GM21576 (cell line): ENCODE data around the gene F2.
"Not testable (repeated sequence)": the region's sequence is repeated elsewhere in the genome, so short reads cannot be mapped to it uniquely, and the experiment has no call there.

Source experiments
- ATAC-seq: cut with Tn5 transposase; IDR thresholded peaks from one replicate; pipeline ENCODE4 v1.9.1; 2021; ENCODE audit warnings: mild to moderate bottlenecking, moderate library complexity; ENCODE audit not compliant: unreplicated experiment

F2 gene

DNA sequence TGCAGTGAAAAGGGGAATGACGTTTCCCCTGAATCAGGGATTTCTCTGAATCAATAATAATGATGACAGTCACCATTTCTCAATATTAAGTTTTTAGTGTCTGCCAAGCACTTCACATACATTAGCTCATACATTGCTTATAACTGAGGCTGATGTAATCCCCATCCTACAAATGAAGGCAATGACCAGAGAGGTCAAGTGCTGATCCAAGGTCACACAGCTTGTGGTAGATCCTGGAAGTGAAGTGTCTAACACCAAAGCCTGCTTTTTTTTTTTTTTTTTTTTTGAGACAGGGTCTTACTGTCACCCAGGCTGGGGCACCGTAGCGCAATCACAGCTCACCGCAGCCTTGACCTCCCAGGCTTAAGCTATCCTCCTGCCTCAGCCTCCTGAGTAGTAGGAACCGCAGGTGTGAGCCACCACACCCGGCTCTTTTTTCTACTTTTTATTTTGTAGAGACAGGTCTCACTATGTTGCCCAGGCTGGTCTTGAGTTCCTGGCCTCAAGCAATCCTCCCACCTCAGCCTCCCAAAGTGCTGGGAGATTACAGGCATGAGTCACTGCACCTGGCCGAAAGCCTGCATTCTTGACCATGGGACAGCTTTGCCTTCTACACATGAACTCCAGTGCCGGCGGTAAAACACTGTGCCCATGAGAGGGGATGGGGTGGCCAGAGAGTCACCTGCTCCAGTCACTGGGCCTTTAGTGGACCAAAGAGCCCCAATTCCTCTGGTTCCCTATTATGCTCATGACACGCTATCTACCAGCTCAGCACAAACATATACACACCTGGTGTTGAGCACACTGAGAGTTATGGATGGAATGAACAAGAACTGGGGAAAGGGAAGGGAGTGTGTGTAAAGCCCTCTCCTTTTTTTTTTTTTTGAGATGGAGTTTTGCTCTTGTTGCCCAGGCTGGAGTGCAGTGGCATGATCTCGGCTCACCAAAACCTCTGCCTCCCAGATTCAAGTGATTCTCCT is 36.0 kb upstream of the F2 start:
- no peak for ATAC-seq

DNA sequence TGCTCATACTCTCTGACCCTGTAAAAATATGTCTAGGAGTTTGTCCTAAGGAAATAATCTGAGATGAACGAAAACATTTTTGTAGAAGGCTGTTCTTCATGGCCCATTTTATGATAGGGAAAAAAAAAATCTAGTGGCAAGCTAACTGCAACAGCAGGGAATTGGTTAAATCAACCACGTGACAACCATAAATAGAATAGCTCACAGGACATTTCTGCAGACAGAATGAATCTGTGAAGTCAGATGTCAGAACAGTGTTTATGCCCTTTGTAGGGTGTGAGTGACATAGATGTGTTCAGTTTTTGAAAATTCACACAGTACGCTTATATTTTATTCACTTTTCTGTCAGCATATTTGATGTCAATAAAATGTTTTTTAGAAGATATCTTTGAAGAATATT is 34.6 kb upstream of the F2 start:
- no peak for ATAC-seq

DNA sequence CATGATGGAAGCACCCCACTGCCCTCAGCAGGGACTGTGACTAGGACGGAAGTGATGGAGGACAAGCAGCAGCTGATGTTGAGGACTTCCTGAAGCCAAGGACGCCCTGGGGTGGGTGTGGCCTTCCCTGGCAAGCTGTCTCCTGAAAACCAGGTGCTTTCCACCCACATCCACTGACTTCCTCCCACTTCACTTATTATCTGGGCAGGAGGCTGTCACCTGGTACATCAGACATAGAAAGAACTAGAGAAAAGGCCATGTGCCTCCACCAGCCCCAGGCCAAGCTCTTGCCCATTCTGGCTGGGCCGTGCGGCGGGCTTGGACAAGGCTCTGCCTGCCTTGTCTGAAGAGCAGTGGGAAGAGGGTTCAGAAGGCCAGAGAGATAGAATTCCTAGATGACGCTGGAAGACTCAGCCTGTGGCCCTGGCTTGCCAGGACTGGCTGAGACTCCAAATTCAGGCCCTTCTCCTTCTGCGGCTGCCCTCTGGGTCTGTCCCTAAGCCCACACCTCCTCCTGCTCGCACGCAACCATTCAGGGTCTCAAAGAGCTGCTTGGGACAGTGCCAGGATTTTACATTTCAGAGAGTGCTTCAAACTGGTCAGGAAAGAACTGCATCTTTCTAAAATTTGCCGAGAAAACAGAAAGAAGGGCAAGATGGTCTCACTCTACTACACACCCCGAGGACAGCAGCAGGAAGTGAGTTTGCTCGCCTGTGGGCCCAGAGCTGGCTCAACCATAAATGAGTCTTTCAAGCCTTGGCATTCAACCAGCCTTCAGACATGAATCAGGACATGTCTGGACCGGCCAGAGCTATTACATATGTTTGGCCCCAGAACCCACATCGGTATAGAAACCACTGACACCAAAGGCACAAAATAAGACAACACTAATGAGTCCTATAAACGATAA is 31.9 kb upstream of the F2 start:
- ATAC-seq: no peak

DNA sequence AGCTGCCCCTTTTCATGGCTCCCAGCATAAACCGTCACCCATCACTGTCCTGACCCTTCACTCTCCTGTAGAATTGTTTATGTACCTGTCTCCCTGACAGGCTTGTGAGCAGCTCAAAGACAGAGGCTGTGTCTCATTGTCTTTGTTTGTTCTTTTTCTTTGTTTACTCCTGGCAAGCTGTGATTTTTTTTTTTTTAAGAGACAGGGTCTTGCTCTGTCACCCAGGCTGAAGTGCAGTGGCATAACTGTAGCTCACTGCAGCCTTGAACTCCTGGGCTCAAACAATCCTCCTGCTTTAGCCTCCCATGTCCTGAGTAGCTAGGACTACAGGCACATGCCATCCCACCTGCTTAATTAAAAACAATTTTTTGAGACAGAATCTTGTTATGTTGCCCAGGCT is 28.3 kb upstream of the F2 start:
- no peak for ATAC-seq

GRCh38 chr11:46692450-46692849 is 26.6 kb upstream of the F2 start:
- no peak for ATAC-seq

- ATAC-seq: no peak
Observed at GRCh38 chr11:46693597-46694012, 25.4 kb upstream of the F2 start.

DNA sequence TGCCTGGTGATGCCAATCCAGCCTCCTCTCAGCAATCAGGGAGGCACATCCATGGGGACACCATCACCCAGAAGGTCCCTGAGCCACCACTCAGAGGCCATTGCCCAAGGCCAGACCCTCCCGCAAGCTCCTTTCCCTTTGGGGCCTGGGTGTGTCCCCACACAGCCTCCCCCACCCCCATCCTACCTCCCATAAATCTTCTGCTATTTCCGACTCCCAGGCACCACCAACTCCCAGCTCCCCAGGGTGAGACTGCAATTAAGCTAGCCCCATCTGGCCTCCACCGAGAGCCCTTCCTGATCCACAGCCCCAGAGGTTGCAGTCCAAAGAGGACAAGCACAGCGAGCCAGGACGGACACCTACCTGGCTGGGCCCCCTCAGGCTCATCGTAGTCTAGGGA is 24.9 kb upstream of the F2 start:
- no peak for ATAC-seq

DNA sequence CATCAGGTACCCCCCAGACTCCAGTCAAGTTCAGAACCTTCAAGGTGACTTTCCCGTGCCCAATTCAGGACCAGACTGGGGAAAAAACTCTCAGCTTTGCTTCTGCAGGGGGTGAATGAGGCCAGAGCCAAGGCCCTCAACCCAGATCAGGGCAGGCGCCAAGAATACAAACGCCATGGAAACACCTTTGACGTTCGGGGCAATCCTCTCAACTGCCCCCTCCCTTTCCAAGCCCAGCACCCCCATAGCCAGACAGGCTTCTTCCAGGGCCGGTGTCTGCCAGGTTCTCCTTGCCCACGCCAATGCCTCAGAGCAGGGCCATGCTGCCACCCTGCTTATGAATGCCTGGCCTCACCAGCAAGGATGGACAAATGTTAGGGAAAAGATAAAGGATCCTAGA is 24.4 kb upstream of the F2 start:
- ATAC-seq: no peak

DNA sequence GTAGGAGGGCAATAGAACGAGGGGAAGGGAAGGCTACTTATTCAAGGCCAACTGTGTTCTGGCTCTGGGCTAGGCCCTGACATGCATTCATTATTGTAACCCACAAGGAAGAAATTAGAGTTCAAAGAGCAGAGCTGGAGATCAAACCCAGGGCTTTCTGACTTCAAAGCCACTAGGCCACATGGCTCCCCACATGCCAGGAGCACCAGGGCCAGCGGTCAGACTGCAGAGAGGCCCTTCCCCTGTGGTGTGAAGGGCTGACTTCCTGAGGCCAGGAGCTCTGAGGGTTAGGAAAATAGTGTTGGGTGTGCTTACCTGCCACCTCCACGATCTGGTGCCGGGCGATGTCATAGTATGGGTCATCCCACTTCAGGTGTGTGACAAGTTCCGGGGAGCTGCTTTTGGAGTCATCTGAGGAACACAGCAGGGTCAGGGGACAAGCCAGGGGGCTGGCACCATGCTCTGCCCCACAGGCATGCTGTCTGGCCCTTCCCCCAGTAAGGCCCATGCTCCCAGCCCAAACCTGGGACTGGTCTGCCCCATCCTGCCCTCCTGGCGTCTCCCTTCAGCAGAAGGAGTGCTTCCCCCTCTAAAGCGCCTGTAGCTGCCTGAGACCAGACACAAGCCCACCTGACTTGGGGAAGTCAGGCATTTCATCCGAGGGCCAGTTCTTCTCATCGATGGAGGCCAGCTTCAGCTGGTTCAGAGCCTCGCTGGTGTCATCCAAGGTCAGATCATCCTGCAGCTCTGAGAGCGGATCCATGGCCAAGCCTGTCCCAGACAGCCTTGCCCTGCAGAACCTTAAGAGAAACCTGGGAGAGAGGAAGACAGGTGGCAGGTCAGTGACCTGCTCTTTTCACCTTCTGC is 23.4 kb upstream of the F2 start:
- ATAC-seq: no peak

- ATAC-seq: no peak
Observed at GRCh38 chr11:46696212-46696558, 22.8 kb upstream of the F2 start.

DNA sequence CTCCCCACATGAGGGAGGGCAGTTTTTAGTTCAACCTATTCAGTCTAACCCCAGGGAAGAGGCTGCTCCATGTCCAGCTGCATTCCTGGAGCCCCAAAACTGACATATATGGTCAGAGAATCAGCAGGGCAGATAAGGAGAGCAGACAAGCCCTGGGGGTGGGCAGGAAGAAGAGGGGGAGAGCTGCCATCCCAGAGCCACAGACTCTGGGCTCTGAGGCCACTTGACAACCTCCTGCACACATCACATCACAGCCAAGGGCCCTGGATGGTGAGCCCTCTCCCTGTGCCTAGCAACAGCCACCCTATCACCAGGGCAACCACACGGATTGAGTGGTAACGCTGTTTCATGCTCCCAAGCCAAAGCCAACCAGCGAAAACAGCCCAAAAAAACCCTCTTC is 21.7 kb upstream of the F2 start:
- ATAC-seq: no peak

GRCh38 chr11:46697723-46698122 is 21.3 kb upstream of the F2 start:
- ATAC-seq: no peak

- ATAC-seq: no peak
Observed at GRCh38 chr11:46698597-46698996, 20.4 kb upstream of the F2 start.

GRCh38 chr11:46700241-46701077 is 18.6 kb upstream of the F2 start, which contains the start of the genes ARHGAP1 and ZNF408:
Gene ARHGAP1, minus strand, starts transcription at chr11:46700619. Its CDS starts 4,512 bp downstream, at chr11:46696107.
Gene ZNF408, plus strand, starts transcription at chr11:46701031. Its CDS starts 17 bp downstream, at chr11:46701048.
- peak; percentile 86 for ATAC-seq

DNA sequence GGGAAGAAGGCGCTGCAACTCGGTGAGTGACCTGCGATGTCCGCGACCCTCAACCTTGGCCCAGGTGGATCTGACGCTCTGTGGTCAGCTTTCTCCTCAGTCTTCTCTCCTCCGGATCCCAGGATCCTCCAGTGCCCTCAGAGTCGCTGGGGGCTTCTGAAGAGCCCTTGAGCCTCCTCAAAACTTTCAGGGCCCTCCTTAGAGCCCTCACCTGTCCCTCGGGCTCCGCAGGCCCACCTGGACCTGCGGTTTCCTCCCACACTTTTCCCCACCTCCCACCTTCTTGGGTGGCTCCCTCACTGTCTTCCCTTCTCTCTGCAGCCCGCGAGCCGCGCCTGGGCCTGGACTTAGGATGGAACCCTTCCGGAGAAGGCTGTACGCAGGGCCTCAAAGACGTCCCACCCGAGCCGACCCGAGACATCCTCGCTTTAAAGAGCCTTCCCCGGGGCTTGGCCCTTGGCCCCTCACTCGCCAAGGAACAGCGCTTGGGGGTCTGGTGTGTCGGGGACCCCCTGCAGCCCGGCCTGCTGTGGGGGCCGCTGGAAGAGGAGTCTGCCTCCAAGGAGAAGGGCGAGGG is 17.8 kb upstream of the F2 start:
- ATAC-seq: no peak

DNA sequence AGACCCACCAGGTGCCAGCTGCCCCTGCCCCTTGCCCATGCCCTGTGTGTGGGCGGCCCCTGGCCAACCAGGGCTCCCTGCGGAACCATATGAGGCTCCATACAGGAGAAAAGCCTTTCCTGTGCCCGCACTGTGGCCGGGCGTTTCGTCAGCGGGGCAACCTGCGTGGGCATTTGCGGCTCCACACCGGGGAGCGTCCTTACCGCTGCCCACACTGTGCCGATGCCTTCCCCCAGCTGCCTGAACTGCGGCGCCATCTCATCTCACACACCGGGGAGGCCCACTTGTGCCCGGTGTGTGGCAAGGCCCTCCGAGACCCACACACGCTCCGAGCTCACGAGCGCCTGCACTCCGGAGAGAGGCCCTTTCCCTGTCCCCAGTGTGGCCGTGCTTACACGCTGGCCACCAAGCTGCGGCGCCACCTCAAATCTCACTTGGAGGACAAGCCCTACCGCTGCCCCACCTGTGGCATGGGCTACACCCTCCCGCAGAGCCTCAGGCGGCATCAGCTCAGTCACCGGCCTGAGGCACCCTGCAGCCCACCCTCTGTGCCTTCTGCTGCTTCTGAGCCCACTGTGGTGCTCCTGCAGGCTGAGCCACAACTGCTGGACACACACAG is 13.8 kb upstream of the F2 start:
- ATAC-seq: no peak

GRCh38 chr11:46706886-46707285 is 12.1 kb upstream of the F2 start:
- ATAC-seq: no peak

DNA sequence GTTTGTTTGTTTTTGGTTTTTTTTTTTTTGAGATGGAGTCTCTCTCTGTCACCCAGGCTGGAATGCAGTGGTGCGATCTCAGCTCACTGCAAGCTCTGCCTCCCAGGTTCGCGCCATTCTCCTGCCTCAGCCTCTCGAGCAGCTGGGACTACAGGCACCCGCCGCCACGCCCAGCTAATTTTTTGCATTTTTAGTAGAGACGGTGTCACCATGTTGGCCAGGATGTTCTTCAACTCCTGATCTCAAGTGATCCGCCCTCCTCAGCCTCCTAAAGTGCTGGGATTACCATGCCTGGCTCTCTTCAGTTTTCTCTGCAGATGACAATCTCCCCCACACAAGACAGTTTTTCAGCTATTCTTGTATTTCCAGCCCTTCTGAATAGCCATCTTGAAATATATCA is 9.7 kb upstream of the F2 start:
- not testable (repeated sequence) for ATAC-seq

- no peak for ATAC-seq
Observed at GRCh38 chr11:46710821-46711269, 8.2 kb upstream of the F2 start.
